GM13976 (cell line): ENCODE measurements around the gene RNF4.

ENCODE experiments used
- DNase-seq: peaks from one replicate; pipeline ENCODE4 v3.0.0; 2012; ENCODE audit warnings: low spot score
- in situ Hi-C: fragments of 300-500 bp; cut with MboI; formaldehyde crosslinking; loops from one replicate; pipeline ENCODE4 v1.12.0; 2022; ENCODE audit warnings: low sequenced_read_pairs, mixed read lengths, inconsistent platforms; ENCODE audit not compliant: unreplicated experiment
- TF ChIP-seq, protein P1 (sequence below): IDR thresholded peaks from 2 replicates; pipeline ENCODE4 v1.5.1; 2012; ENCODE audit warnings: borderline replicate concordance, mild to moderate bottlenecking; ENCODE audit not compliant: insufficient read depth; ENCODE audit errors: extremely low read depth, missing control alignments, control extremely low read depth

RNF4 gene

GRCh38 chr4:2437475-2438215 lies 31.3 kb upstream of the RNF4 start:
- DNase-seq, result no peak
- in situ Hi-C loops, result no loop called here
- TF ChIP-seq, protein P1, sequence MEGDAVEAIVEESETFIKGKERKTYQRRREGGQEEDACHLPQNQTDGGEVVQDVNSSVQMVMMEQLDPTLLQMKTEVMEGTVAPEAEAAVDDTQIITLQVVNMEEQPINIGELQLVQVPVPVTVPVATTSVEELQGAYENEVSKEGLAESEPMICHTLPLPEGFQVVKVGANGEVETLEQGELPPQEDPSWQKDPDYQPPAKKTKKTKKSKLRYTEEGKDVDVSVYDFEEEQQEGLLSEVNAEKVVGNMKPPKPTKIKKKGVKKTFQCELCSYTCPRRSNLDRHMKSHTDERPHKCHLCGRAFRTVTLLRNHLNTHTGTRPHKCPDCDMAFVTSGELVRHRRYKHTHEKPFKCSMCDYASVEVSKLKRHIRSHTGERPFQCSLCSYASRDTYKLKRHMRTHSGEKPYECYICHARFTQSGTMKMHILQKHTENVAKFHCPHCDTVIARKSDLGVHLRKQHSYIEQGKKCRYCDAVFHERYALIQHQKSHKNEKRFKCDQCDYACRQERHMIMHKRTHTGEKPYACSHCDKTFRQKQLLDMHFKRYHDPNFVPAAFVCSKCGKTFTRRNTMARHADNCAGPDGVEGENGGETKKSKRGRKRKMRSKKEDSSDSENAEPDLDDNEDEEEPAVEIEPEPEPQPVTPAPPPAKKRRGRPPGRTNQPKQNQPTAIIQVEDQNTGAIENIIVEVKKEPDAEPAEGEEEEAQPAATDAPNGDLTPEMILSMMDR, result no peak

GRCh38 chr4:2438822-2439718 lies 29.8 kb upstream of the RNF4 start:
- TF ChIP-seq, protein P1, result no peak
- DNase-seq, result no peak
- in situ Hi-C loops, result no loop called here

DNA sequence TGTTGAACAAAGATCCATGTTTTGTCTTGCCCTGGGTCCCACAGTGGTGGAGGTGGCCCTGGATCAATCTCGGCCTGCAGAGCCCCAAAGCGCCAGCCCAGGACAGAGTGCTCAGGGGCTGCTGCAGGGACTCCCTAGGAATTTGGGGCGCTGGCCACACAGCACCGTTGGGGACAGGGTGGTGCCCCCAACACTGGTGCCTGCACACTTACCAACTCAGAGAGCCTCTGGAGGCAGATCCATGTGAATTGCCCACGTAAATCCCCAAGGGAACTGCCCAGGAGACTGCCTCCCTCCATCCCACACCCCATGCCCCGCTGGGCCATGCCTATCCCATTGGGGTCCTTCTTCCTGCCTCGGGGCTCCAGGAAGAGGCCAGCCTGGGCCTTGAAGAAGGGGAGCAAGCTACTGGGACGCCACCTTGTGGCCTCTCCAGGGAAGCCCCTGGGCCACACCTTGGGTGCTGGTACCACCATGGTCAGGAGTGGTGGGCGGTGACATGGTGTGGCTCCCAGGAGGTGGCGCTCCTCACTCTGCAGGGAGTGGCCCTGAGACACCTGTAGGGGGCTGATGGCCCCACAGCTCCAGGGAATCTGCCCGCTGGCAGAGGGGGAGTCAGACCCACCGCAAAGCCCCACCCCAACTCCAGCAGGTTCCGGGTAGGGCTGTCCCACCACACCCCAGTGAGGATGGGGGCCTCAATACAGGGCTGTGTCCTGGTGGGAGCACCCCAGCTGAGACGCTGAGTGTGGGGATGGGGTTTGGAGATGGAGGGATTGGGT lies 27.3 kb upstream of the RNF4 start:
- in situ Hi-C loops, result no loop called here
- peak; percentile 95 for DNase-seq
- TF ChIP-seq, protein P1, result peak; percentile 77

DNA sequence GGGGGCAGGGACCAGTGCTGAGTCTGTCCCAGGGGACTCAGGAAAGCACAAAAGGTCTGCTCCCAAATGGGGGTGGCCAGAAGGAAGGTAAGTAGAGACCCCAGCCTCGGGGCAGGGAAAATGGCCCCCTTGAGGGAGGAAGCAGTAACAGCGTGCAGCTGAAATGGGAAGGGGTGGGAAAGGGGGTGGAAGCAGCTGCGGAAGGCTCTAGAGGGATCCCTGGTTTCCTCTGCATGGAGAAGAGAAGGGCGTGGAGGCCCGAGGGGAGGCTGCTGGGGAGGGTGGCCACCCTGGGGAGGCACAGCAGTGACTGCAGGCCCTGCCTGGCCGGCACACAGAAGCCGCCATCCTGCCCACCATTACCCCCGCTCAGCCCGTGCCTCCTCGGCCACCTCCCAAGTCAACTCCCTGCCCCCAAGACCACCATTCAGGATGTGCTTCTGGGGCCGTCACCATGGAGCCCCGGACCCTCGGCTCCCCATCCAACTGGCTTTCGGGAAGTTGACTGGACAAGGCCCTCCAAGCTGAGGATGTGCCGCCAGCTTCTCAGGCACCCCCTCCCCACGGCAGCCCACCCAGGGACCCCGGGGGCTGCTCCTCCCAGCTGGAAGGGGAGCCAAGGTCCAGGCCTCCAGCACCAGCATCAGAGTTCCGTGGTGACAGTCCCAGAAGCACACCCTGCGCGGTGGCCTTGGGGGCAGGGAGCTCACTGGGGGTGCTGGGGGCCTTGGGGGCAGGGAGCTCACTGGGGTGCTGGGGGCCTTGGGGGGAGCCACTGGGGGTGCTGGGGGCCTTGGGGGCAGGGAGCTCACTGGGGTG lies 26.5 kb upstream of the RNF4 start:
- TF ChIP-seq, protein P1, result no peak
- no peak for DNase-seq
- in situ Hi-C loops, result no loop called here

- DNase-seq, result no peak
- in situ Hi-C loops, result no loop called here
- TF ChIP-seq, protein P1, result no peak
Observed at GRCh38 chr4:2443061-2443730, 25.7 kb upstream of the RNF4 start.
